OCI-LY7 (cell line): ENCODE data around the gene OXA1L. TPM values are rescaled to one million over a fixed set of nuclear protein-coding genes. Genes with fewer than 3 reads are reported as not detected.

Source experiments
- BruUV-seq: library from RNA; stranded (reverse); fragments of 400-500 nt; replicated peaks from 2 replicates; lab custom pipeline; 2021; lab: Mats Ljungman, UMichigan
- CTCF ChIA-PET: fragments of 300-600 bp; sonication (Branson Sonifier 250); formaldehyde crosslinking; loops from one replicate; lab custom pipeline; 2022; ENCODE audit warnings: antibody characterized with exemption; ENCODE audit not compliant: unreplicated experiment; lab: Charles Lee
- POLR2A ChIA-PET: fragments of 300-600 bp; sonication (Branson Sonifier 250); formaldehyde crosslinking; loops from one replicate; lab custom pipeline; 2022; ENCODE audit warnings: antibody characterized with exemption; lab: Charles Lee
- DNase-seq: peaks from one replicate; pipeline ENCODE4 v3.0.0-alpha.2; 2015; ENCODE audit warnings: low spot score
- H2AFZ ChIP-seq: fragments of 200-600 bp; sonication (generic), shearing (Covaris generic); 2 replicates; pipeline ENCODE4 v1.6.1; 2014; ENCODE audit warnings: mild to moderate bottlenecking, antibody characterized with exemption, low read length, moderate library complexity
- H3K27ac ChIP-seq: fragments of 200-600 bp; sonication (generic); 2 replicates; pipeline ENCODE4 v1.5.1; 2014; ENCODE audit warnings: mixed run types, low read depth, mild to moderate bottlenecking, moderate library complexity, low read length, inconsistent platforms; ENCODE audit not compliant: poor library complexity, severe bottlenecking
- H3K36me3 ChIP-seq: fragments of 200-600 bp; sonication (generic); 2 replicates; pipeline ENCODE4 v1.6.1; 2014; ENCODE audit warnings: mild to moderate bottlenecking, antibody characterized with exemption, low read length, moderate library complexity, mixed read lengths; ENCODE audit not compliant: insufficient read depth
- H3K4me1 ChIP-seq: fragments of 200-600 bp; sonication (generic); 2 replicates; pipeline ENCODE4 v1.5.1; 2014; ENCODE audit warnings: mild to moderate bottlenecking, low read length; ENCODE audit not compliant: insufficient read depth, poor library complexity, severe bottlenecking
- H3K4me2 ChIP-seq: fragments of 200-600 bp; sonication (generic); 2 replicates; pipeline ENCODE4 v1.6.1; 2014; ENCODE audit warnings: mild to moderate bottlenecking, low read length
- H3K4me3 ChIP-seq: fragments of 200-600 bp; sonication (generic); 2 replicates; pipeline ENCODE4 v1.5.1; 2014; ENCODE audit warnings: mild to moderate bottlenecking, low read depth, low read length; ENCODE audit not compliant: poor library complexity, severe bottlenecking
- H3K79me2 ChIP-seq: fragments of 200-600 bp; sonication (generic); 2 replicates; pipeline ENCODE4 v1.6.1; 2016; ENCODE audit warnings: low read depth, mild to moderate bottlenecking, low read length, moderate library complexity, mixed read lengths; ENCODE audit not compliant: insufficient read depth
- H3K9me2 ChIP-seq: fragments of 200-600 bp; sonication (generic); 2 replicates; pipeline ENCODE4 v1.6.1; 2016; ENCODE audit warnings: mild to moderate bottlenecking, low read length, mixed read lengths; ENCODE audit not compliant: insufficient read depth
- H3K9me3 ChIP-seq: fragments of 200-600 bp; sonication (generic); 2 replicates; pipeline ENCODE4 v1.6.1; 2014; ENCODE audit warnings: mild to moderate bottlenecking, mixed run types, low read length, mixed read lengths
- H4K20me1 ChIP-seq: fragments of 200-600 bp; sonication (generic); 2 replicates; pipeline ENCODE4 v1.6.1; 2014; ENCODE audit warnings: mild to moderate bottlenecking, antibody characterized with exemption, low read length, moderate library complexity, mixed read lengths; ENCODE audit not compliant: insufficient read depth
- CTCF ChIP-seq: fragments of 200-600 bp; sonication (generic); conservative IDR thresholded peaks from 2 replicates; pipeline ENCODE4 v1.5.1; 2014; ENCODE audit warnings: mild to moderate bottlenecking, antibody characterized with exemption, low read length, moderate library complexity, mixed read lengths
- EZH2phosphoT487 ChIP-seq: fragments of 200-600 bp; sonication (generic); IDR thresholded peaks from 2 replicates; pipeline ENCODE4 v1.6.1; 2018; ENCODE audit warnings: low read depth, borderline replicate concordance, mild to moderate bottlenecking, mixed run types, antibody characterized with exemption, low read length, moderate library complexity, mixed read lengths
- intact Hi-C: fragments of 100-400 bp; cut with micrococcal nuclease; formaldehyde crosslinking; loops from one replicate; pipeline ENCODE4 v1.10.0; 2022; ENCODE audit not compliant: unreplicated experiment
- total RNA-seq, 2 experiments: library from RNA; depleted of rRNA in 1 of 2; stranded (reverse); fragments of >200 nt in 1 of 2; shearing (Covaris generic) in 1 of 2; gene quantifications; 2 replicates each; pipeline ENCODE4 v1.2.3, GENCODE V29; 2014 to 2022

OXA1L gene
- total RNA-seq, 2 experiments from 2014 or later = 141 to 153 TPM

GRCh38 chr14:22798528-22798927 lies 32.0 kb downstream of the OXA1L start:
- no peak for DNase-seq
- Histone ChIP-seq H3K27ac (peak overlapping the region; percentile 58), H3K4me1 (peaks cover 98% of the 10 kb centered on the region), H3K79me2 (peaks cover 74% of the 10 kb centered on the region), H3K4me2 (peak overlapping the region; percentile 63), H3K36me3 (peaks cover 58% of the 10 kb centered on the region), H4K20me1 (no peaks in the 10 kb centered on the region), H3K9me3 (no peaks in the 10 kb centered on the region), H2AFZ (peak overlapping the region; percentile 1; the same call in 1 of the 2 replicates), H3K4me3 (peak overlapping the region; percentile 6), H3K9me2 (no peaks in the 10 kb centered on the region)
- ChIA-PET POLR2A (interaction anchor here (0.6 to 2.9 kb wide), 5 partner anchors 8 to 20 kb away, joined by 3 to 14 read pairs (median 4); no protein-coding TSS in a partner anchor), CTCF (no interaction called here)
- intact Hi-C loops = no loop called here
- TF ChIP-seq EZH2phosphoT487 (no peak), CTCF (no peak)
- no TSS peak for BruUV-seq

GRCh38 chr14:22800346-22800745 lies 33.9 kb downstream of the OXA1L start:
- TF ChIP-seq CTCF = no peak
- no peak for TF ChIP-seq EZH2phosphoT487
- no peaks in the 10 kb centered on the region for H4K20me1 ChIP-seq
- peaks cover 55% of the 10 kb centered on the region for H3K36me3 ChIP-seq
- no peaks in the 10 kb centered on the region for H3K9me2 ChIP-seq
- intact Hi-C loops = no loop called here
- H3K4me1 ChIP-seq = peaks cover 98% of the 10 kb centered on the region
- no TSS peak for BruUV-seq
- H3K4me2 ChIP-seq = no peak overlapping the region
- peaks cover 82% of the 10 kb centered on the region for H3K79me2 ChIP-seq
- no peak for DNase-seq
- H3K4me3 ChIP-seq = no peak overlapping the region
- no peaks in the 10 kb centered on the region for H3K9me3 ChIP-seq
- no peak overlapping the region for H2AFZ ChIP-seq
- ChIA-PET CTCF (no interaction called here), POLR2A (interaction anchor here (0.7 to 1.0 kb wide), 3 partner anchors 9 to 12 kb away, joined by 3 read pairs; no protein-coding TSS in a partner anchor)
- peak overlapping the region; percentile 12 for H3K27ac ChIP-seq

- Histone ChIP-seq H3K9me3 (no peaks in the 10 kb centered on the region), H3K79me2 (peaks cover 79% of the 10 kb centered on the region), H3K9me2 (no peaks in the 10 kb centered on the region), H3K36me3 (peaks cover 44% of the 10 kb centered on the region), H3K4me3 (no peak overlapping the region), H2AFZ (no peak overlapping the region), H3K4me2 (no peak overlapping the region), H3K4me1 (peaks cover 92% of the 10 kb centered on the region), H4K20me1 (no peaks in the 10 kb centered on the region), H3K27ac (no peak overlapping the region)
- ChIA-PET CTCF (interaction anchor here (1.2 kb wide), 1 partner anchor 71 kb away, joined by 3 read pairs; no protein-coding TSS in a partner anchor), POLR2A (interaction anchor here (0.5 to 1.1 kb wide), 5 partner anchors 7 to 99 kb away, joined by 3 read pairs; no protein-coding TSS in a partner anchor)
- no peak for DNase-seq
- BruUV-seq = no TSS peak
- intact Hi-C loops = no loop called here
- TF ChIP-seq CTCF = no peak
- no peak for TF ChIP-seq EZH2phosphoT487
These were observed 35.2 kb downstream of the OXA1L start for GRCh38 chr14:22801716-22802115.
